ENCODE measurements around the gene LVRN. TPM values are rescaled to one million over a fixed set of nuclear protein-coding genes. Genes with fewer than 3 reads are reported as not detected.

Gene LVRN
- total RNA-seq, 1 donor from 2014 or later = 0.58 TPM

GRCh38 chr5:116023619-116024018 lies 61.3 kb downstream of the LVRN start:
- peak; percentile 19 for TF ChIP-seq CTCF (conservative IDR thresholded peaks at IDR 0.05; ENCODE audit: low read depth, low read length)

GRCh38 chr5:116025866-116026265 lies 63.6 kb downstream of the LVRN start:
- no peak overlapping the region for H3K4me3 ChIP-seq (ENCODE audit: low read depth, low read length)
- DNase-seq (ENCODE audit: low read depth) = no peak
- no peak for TF ChIP-seq CTCF (conservative IDR thresholded peaks at IDR 0.05; ENCODE audit: low read depth, low read length)

More at GRCh38 chr5:116023619-116024018, 61.3 kb downstream of the LVRN start:
- H3K4me3 ChIP-seq (ENCODE audit: low read depth, low read length) = no peak overlapping the region
- DNase-seq (ENCODE audit: low read depth) = no peak

GRCh38 chr5:116032094-116032517 lies 69.8 kb downstream of the LVRN start, which contains the start of gene ARL14EPL:
TSS of gene ARL14EPL (plus strand) at chr5:116032472. CDS start at chr5:116051466, 18,994 bp downstream.
- peak; percentile 83 for DNase-seq (ENCODE audit: low read depth)
- TF ChIP-seq CTCF (conservative IDR thresholded peaks at IDR 0.05; ENCODE audit: low read depth, low read length) = peak; percentile 57
- no peak within 1 kb of the TSS for H3K4me3 ChIP-seq (ENCODE audit: low read depth, low read length)

- TF ChIP-seq CTCF (conservative IDR thresholded peaks at IDR 0.05; ENCODE audit: low read depth, low read length) = no peak
- no peak overlapping the region for H3K4me3 ChIP-seq (ENCODE audit: low read depth, low read length)
- DNase-seq (ENCODE audit: low read depth) = no peak
Measured at GRCh38 chr5:116032991-116033390, 70.7 kb downstream of the LVRN start.

GRCh38 chr5:116035123-116035522 lies 72.8 kb downstream of the LVRN start:
- H3K4me3 ChIP-seq (ENCODE audit: low read depth, low read length) = no peak overlapping the region
- peak; percentile 82 for DNase-seq (ENCODE audit: low read depth)
- TF ChIP-seq CTCF (conservative IDR thresholded peaks at IDR 0.05; ENCODE audit: low read depth, low read length) = no peak

- H3K4me3 ChIP-seq (ENCODE audit: low read depth, low read length) = no peak overlapping the region
- DNase-seq (ENCODE audit: low read depth) = no peak
- peak; percentile 41 for TF ChIP-seq CTCF (conservative IDR thresholded peaks at IDR 0.05; ENCODE audit: low read depth, low read length)
Measured at GRCh38 chr5:116037236-116037822, 75.1 kb downstream of the LVRN start.

- no peak overlapping the region for H3K4me3 ChIP-seq (ENCODE audit: low read depth, low read length)
- DNase-seq (ENCODE audit: low read depth) = no peak
- TF ChIP-seq CTCF (conservative IDR thresholded peaks at IDR 0.05; ENCODE audit: low read depth, low read length) = no peak
Measured at GRCh38 chr5:116038817-116039216, 76.5 kb downstream of the LVRN start.
